Measurements from ENCODE around the gene TENM3.

Gene TENM3

GRCh38 chr4:182645511-182645910 is 402.3 kb downstream of the TENM3 start:
- TF ChIP-seq, protein P1, sequence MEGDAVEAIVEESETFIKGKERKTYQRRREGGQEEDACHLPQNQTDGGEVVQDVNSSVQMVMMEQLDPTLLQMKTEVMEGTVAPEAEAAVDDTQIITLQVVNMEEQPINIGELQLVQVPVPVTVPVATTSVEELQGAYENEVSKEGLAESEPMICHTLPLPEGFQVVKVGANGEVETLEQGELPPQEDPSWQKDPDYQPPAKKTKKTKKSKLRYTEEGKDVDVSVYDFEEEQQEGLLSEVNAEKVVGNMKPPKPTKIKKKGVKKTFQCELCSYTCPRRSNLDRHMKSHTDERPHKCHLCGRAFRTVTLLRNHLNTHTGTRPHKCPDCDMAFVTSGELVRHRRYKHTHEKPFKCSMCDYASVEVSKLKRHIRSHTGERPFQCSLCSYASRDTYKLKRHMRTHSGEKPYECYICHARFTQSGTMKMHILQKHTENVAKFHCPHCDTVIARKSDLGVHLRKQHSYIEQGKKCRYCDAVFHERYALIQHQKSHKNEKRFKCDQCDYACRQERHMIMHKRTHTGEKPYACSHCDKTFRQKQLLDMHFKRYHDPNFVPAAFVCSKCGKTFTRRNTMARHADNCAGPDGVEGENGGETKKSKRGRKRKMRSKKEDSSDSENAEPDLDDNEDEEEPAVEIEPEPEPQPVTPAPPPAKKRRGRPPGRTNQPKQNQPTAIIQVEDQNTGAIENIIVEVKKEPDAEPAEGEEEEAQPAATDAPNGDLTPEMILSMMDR (IDR thresholded peaks at IDR 0.05; ENCODE audit: low read length) = no peak
- no peak for TF ChIP-seq EZH2 (IDR thresholded peaks at IDR 0.05; ENCODE audit: borderline replicate concordance, low read length)
- H3K79me2 ChIP-seq (ENCODE audit: insufficient read depth, low read length) = no peaks in the 10 kb centered on the region
- H3K9me2 ChIP-seq (ENCODE audit: low read depth, low read length) = no peaks in the 10 kb centered on the region
- H3K27me3 ChIP-seq (ENCODE audit: insufficient read depth, low read length) = no peaks in the 10 kb centered on the region
- H3K9ac ChIP-seq (ENCODE audit: low read length) = no peak overlapping the region
- no peaks in the 10 kb centered on the region for H3K9me3 ChIP-seq (ENCODE audit: low read length)
- H4K20me1 ChIP-seq (ENCODE audit: insufficient read depth, low read length) = no peaks in the 10 kb centered on the region
- no peak overlapping the region for H2AFZ ChIP-seq (ENCODE audit: low read length)
- no peak overlapping the region for H3K4me3 ChIP-seq (ENCODE audit: low read depth, low read length, poor library complexity, severe bottlenecking)
- no peak overlapping the region for H3K4me2 ChIP-seq (ENCODE audit: low read length)
- no peaks in the 10 kb centered on the region for H3K36me3 ChIP-seq (ENCODE audit: insufficient read depth, low read length)
- no peaks in the 10 kb centered on the region for H3F3A ChIP-seq (ENCODE audit: insufficient read depth, low read length)
- no peaks in the 10 kb centered on the region for H3K4me1 ChIP-seq (ENCODE audit: insufficient read depth, low read length, severe bottlenecking)
- H3K27ac ChIP-seq (ENCODE audit: low read depth, low read length, poor library complexity, severe bottlenecking) = no peak overlapping the region

GRCh38 chr4:182647646-182648300 is 404.6 kb downstream of the TENM3 start:
- Histone ChIP-seq H3K36me3 (ENCODE audit: insufficient read depth, low read length) (no peaks in the 10 kb centered on the region), H3K9ac (ENCODE audit: low read length) (no peak overlapping the region)
- TF ChIP-seq EZH2 (IDR thresholded peaks at IDR 0.05; ENCODE audit: borderline replicate concordance, low read length) = no peak
- TF ChIP-seq, protein P1 (IDR thresholded peaks at IDR 0.05; ENCODE audit: low read length) = no peak

DNA sequence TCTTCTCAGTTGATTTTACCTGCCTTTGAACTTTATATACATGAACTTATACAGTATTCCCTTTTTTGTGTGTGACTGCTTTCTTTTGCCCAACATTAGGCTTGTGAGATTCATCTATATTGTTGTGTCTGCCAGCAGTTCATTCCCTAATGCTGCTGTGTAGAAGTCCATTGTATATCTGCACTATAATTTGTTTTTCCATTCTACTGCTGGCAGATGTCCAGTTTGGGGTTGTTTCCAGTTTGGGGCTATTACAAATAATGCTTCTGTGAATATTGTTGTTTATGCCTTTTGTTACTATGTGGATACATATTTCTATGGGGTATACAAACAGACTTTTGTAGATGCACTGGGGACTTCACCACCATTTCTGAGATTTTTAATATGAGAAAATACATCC is 405.6 kb downstream of the TENM3 start:
- no peak overlapping the region for H3K27ac ChIP-seq (ENCODE audit: low read depth, low read length, poor library complexity, severe bottlenecking)
- H3K9ac ChIP-seq (ENCODE audit: low read length) = no peak overlapping the region
- H3K9me2 ChIP-seq (ENCODE audit: low read depth, low read length) = no peaks in the 10 kb centered on the region
- H4K20me1 ChIP-seq (ENCODE audit: insufficient read depth, low read length) = no peaks in the 10 kb centered on the region
- no peaks in the 10 kb centered on the region for H3K79me2 ChIP-seq (ENCODE audit: insufficient read depth, low read length)
- no peaks in the 10 kb centered on the region for H3K9me3 ChIP-seq (ENCODE audit: low read length)
- H3K4me3 ChIP-seq (ENCODE audit: low read depth, low read length, poor library complexity, severe bottlenecking) = no peak overlapping the region
- H3K4me2 ChIP-seq (ENCODE audit: low read length) = no peak overlapping the region
- no peaks in the 10 kb centered on the region for H3K4me1 ChIP-seq (ENCODE audit: insufficient read depth, low read length, severe bottlenecking)
- TF ChIP-seq, protein P1 (IDR thresholded peaks at IDR 0.05; ENCODE audit: low read length) = no peak
- H3K27me3 ChIP-seq (ENCODE audit: insufficient read depth, low read length) = no peaks in the 10 kb centered on the region
- no peaks in the 10 kb centered on the region for H3K36me3 ChIP-seq (ENCODE audit: insufficient read depth, low read length)
- H2AFZ ChIP-seq (ENCODE audit: low read length) = no peak overlapping the region
- H3F3A ChIP-seq (ENCODE audit: insufficient read depth, low read length) = no peaks in the 10 kb centered on the region

More at GRCh38 chr4:182647646-182648300, 404.6 kb downstream of the TENM3 start:
- no peaks in the 10 kb centered on the region for H3K4me1 ChIP-seq (ENCODE audit: insufficient read depth, low read length, severe bottlenecking)
- H3K4me2 ChIP-seq (ENCODE audit: low read length) = no peak overlapping the region
- H2AFZ ChIP-seq (ENCODE audit: low read length) = no peak overlapping the region
- no peaks in the 10 kb centered on the region for H3F3A ChIP-seq (ENCODE audit: insufficient read depth, low read length)
- H3K4me3 ChIP-seq (ENCODE audit: low read depth, low read length, poor library complexity, severe bottlenecking) = no peak overlapping the region
- no peaks in the 10 kb centered on the region for H3K27me3 ChIP-seq (ENCODE audit: insufficient read depth, low read length)
- H4K20me1 ChIP-seq (ENCODE audit: insufficient read depth, low read length) = no peaks in the 10 kb centered on the region
- H3K9me3 ChIP-seq (ENCODE audit: low read length) = no peaks in the 10 kb centered on the region
- H3K9me2 ChIP-seq (ENCODE audit: low read depth, low read length) = no peaks in the 10 kb centered on the region
- no peaks in the 10 kb centered on the region for H3K79me2 ChIP-seq (ENCODE audit: insufficient read depth, low read length)
- H3K27ac ChIP-seq (ENCODE audit: low read depth, low read length, poor library complexity, severe bottlenecking) = no peak overlapping the region
